PC-3 (cell line): Measurements from ENCODE around the gene UBASH3B. TPM values are rescaled to one million over a fixed set of nuclear protein-coding genes. Genes with fewer than 3 reads are reported as not detected.
A peak's percentile ranks its signal among the peaks of the same experiment; 100 is the strongest.

Experiments used
- ATAC-seq: fragments of 200-7000 bp; cut with Tn5 transposase; 2 replicates; pipeline ENCODE4 v1.9.1; 2020; ENCODE audit warnings: mild to moderate bottlenecking, moderate library complexity
- BruUV-seq: library from RNA; stranded (reverse); fragments of 400-500 nt; replicated peaks from 2 replicates; lab custom pipeline; 2021; lab: Mats Ljungman, UMichigan
- CTCF ChIA-PET: fragments of 300-600 bp; sonication (Branson Sonifier 250); formaldehyde crosslinking; loops from one replicate; lab custom pipeline; 2022; ENCODE audit warnings: antibody characterized with exemption; lab: Charles Lee
- POLR2A ChIA-PET: fragments of 300-600 bp; sonication (Branson Sonifier 250); formaldehyde crosslinking; loops from one replicate; lab custom pipeline; 2022; ENCODE audit warnings: antibody characterized with exemption; ENCODE audit not compliant: unreplicated experiment; lab: Charles Lee
- DNase-seq: peaks from one replicate; pipeline ENCODE4 v3.0.0-alpha.2; 2015
- H2AFZ ChIP-seq: fragments of 300-600 bp; sonication (generic); 2 replicates; pipeline ENCODE4 v1.6.0; 2016; ENCODE audit warnings: antibody characterized with exemption, low read length
- H3F3A ChIP-seq: fragments of 300-600 bp; sonication (generic); one replicate; pipeline ENCODE4 v1.6.0; 2017; ENCODE audit warnings: antibody characterized with exemption, low read length, control low read depth, mild to moderate bottlenecking; ENCODE audit not compliant: unreplicated experiment
- H3K27ac ChIP-seq: fragments of 300-600 bp; sonication (generic); 2 replicates; pipeline ENCODE4 v1.5.1; 2016; ENCODE audit warnings: mild to moderate bottlenecking, low read length
- H3K27me3 ChIP-seq: fragments of 300-600 bp; sonication (generic); 2 replicates; pipeline ENCODE4 v1.6.1; 2016; ENCODE audit warnings: low read length, mixed read lengths
- H3K36me3 ChIP-seq: fragments of 300-600 bp; sonication (generic); 2 replicates; pipeline ENCODE4 v1.6.1; 2016; ENCODE audit warnings: low read depth, mixed run types, low read length, mixed read lengths
- H3K4me1 ChIP-seq: fragments of 300-600 bp; sonication (generic); 2 replicates; pipeline ENCODE4 v1.5.1; 2016; ENCODE audit warnings: low read length; ENCODE audit not compliant: insufficient read depth
- H3K4me2 ChIP-seq: fragments of 300-600 bp; sonication (generic); 2 replicates; pipeline ENCODE4 v1.6.0; 2016; ENCODE audit warnings: low read length
- H3K4me3 ChIP-seq: fragments of 300-600 bp; sonication (generic); 2 replicates; pipeline ENCODE4 v1.5.1; 2016; ENCODE audit warnings: mild to moderate bottlenecking, low read length, mixed read lengths
- H3K79me2 ChIP-seq: fragments of 300-600 bp; sonication (generic); 2 replicates; pipeline ENCODE4 v1.6.1; 2017; ENCODE audit warnings: low read length, mixed read lengths
- H3K9ac ChIP-seq: fragments of 300-600 bp; sonication (generic); 2 replicates; pipeline ENCODE4 v1.6.0; 2016; ENCODE audit warnings: mild to moderate bottlenecking, low read length
- H3K9me2 ChIP-seq: fragments of 300-600 bp; sonication (generic); replicated peaks from 2 replicates; pipeline ENCODE4 v1.6.1; 2016; ENCODE audit warnings: mixed run types, low read length, mixed read lengths
- H3K9me3 ChIP-seq: fragments of 300-600 bp; sonication (generic); 2 replicates; pipeline ENCODE4 v1.6.1; 2016; ENCODE audit warnings: low read length, mixed read lengths
- H4K20me1 ChIP-seq: fragments of 300-600 bp; sonication (generic); 2 replicates; pipeline ENCODE4 v1.6.1; 2016; ENCODE audit warnings: low read length, mixed read lengths
- CTCF ChIP-seq: fragments of 300-600 bp; sonication (generic); conservative IDR thresholded peaks from 2 replicates; pipeline ENCODE4 v1.5.1; 2017; ENCODE audit warnings: antibody characterized with exemption, low read depth, mild to moderate bottlenecking, low read length
- EZH2 ChIP-seq: fragments of 300-600 bp; sonication (generic); IDR thresholded peaks from one replicate; pipeline ENCODE4 v1.6.1; 2017; ENCODE audit warnings: antibody characterized with exemption, mild to moderate bottlenecking, low read length; ENCODE audit not compliant: unreplicated experiment
- EZH2phosphoT487 ChIP-seq: fragments of 300-600 bp; sonication (generic); IDR thresholded peaks from 2 replicates; pipeline ENCODE4 v1.6.1; 2018; ENCODE audit warnings: mild to moderate bottlenecking, antibody characterized with exemption, low read length, borderline replicate concordance
- intact Hi-C: fragments of 100-400 bp; cut with micrococcal nuclease; formaldehyde crosslinking; loops from 2 replicates; pipeline ENCODE4 v1.9.0; 2023
- total RNA-seq: library from RNA; depleted of rRNA; stranded (reverse); fragments of >200 nt; gene quantifications from 2 replicates; pipeline ENCODE4 v1.2.3, GENCODE V29; 2014

The UBASH3B gene
- total RNA-seq, 1 experiment from 2014 or later: 178 TPM

GRCh38 chr11:122612123-122612824 lies 43.2 kb upstream of the UBASH3B start:
- H4K20me1 ChIP-seq: no peaks in the 10 kb centered on the region
- no peaks in the 10 kb centered on the region for H3K36me3 ChIP-seq
- no peaks in the 10 kb centered on the region for H3K27me3 ChIP-seq
- H3K27ac ChIP-seq: no peak overlapping the region
- peak; percentile 55; the same call in 1 of the 2 replicates for ATAC-seq
- no peak overlapping the region for H2AFZ ChIP-seq
- no peak overlapping the region for H3K4me3 ChIP-seq
- no peak overlapping the region for H3K4me2 ChIP-seq
- no peaks in the 10 kb centered on the region for H3K79me2 ChIP-seq
- ChIA-PET CTCF (interaction anchor here (0.7 kb wide), 1 partner anchor 251 kb away, joined by 3 read pairs; no protein-coding TSS in a partner anchor), POLR2A (interaction anchor here (0.6 kb wide), 2 partner anchors 14 to 308 kb away, joined by 3 to 10 read pairs; no protein-coding TSS in a partner anchor)
- peak; percentile 39 for DNase-seq
- H3K4me1 ChIP-seq: peaks cover 3% of the 10 kb centered on the region; the same call in 1 of the 2 replicates
- no TSS peak for BruUV-seq
- TF ChIP-seq CTCF: no peak
- no peak for TF ChIP-seq EZH2phosphoT487
- no peak for TF ChIP-seq EZH2
- H3F3A ChIP-seq: no peaks in the 10 kb centered on the region
- H3K9me2 ChIP-seq: 0 out of 2 replicates have a peak, but pooled peaks cover 3% of the 10 kb centered on the region
- no peaks in the 10 kb centered on the region for H3K9me3 ChIP-seq
- intact Hi-C loops: no loop called here
- no peak overlapping the region for H3K9ac ChIP-seq

- no peaks in the 10 kb centered on the region for H3K36me3 ChIP-seq
- no peak for ATAC-seq
- H4K20me1 ChIP-seq: no peaks in the 10 kb centered on the region
- no peak overlapping the region for H3K4me2 ChIP-seq
- H3K4me1 ChIP-seq: peaks cover 3% of the 10 kb centered on the region; the same call in 1 of the 2 replicates
- intact Hi-C loops: no loop called here
- H3F3A ChIP-seq: no peaks in the 10 kb centered on the region
- H3K9me3 ChIP-seq: no peaks in the 10 kb centered on the region
- CTCF ChIA-PET: no interaction called here
- no peak for TF ChIP-seq EZH2
- H3K27me3 ChIP-seq: no peaks in the 10 kb centered on the region
- H3K79me2 ChIP-seq: no peaks in the 10 kb centered on the region
- no peak overlapping the region for H3K27ac ChIP-seq
- BruUV-seq: no TSS peak
- POLR2A ChIA-PET: no interaction called here
- no peak overlapping the region for H2AFZ ChIP-seq
- 0 out of 2 replicates have a peak, but pooled peaks cover 3% of the 10 kb centered on the region for H3K9me2 ChIP-seq
- H3K9ac ChIP-seq: no peak overlapping the region
- DNase-seq: no peak
- no peak overlapping the region for H3K4me3 ChIP-seq
Measured at GRCh38 chr11:122616718-122617117, 38.8 kb upstream of the UBASH3B start.

- ChIA-PET CTCF (no interaction called here), POLR2A (no interaction called here)
- Histone ChIP-seq H3K27ac (no peak overlapping the region), H3K9ac (no peak overlapping the region), H3K4me1 (peaks cover 2% of the 10 kb centered on the region; the same call in 1 of the 2 replicates), H2AFZ (no peak overlapping the region), H4K20me1 (no peaks in the 10 kb centered on the region), H3K36me3 (no peaks in the 10 kb centered on the region), H3K9me3 (no peaks in the 10 kb centered on the region), H3K27me3 (no peaks in the 10 kb centered on the region), H3K79me2 (no peaks in the 10 kb centered on the region), H3K4me3 (no peak overlapping the region), H3K4me2 (no peak overlapping the region), H3K9me2 (0 out of 2 replicates have a peak, but pooled peaks cover 3% of the 10 kb centered on the region), H3F3A (no peaks in the 10 kb centered on the region)
- DNase-seq (peak; percentile 77), ATAC-seq (peak; percentile 73)
- intact Hi-C loops: no loop called here
- no TSS peak for BruUV-seq
- TF ChIP-seq EZH2 (no peak), CTCF (no peak), EZH2phosphoT487 (no peak)
Measured at GRCh38 chr11:122617297-122617696, 38.2 kb upstream of the UBASH3B start.
